ENCODE data around the gene RHBG. TPM values are rescaled to one million over a fixed set of nuclear protein-coding genes. Genes with fewer than 3 reads are reported as not detected.

The RHBG gene
- total and polyA plus RNA-seq, 2 donors (not counting 3 experiments of a cell fraction or from before 2014, with no cell fraction given), result not detected

DNA sequence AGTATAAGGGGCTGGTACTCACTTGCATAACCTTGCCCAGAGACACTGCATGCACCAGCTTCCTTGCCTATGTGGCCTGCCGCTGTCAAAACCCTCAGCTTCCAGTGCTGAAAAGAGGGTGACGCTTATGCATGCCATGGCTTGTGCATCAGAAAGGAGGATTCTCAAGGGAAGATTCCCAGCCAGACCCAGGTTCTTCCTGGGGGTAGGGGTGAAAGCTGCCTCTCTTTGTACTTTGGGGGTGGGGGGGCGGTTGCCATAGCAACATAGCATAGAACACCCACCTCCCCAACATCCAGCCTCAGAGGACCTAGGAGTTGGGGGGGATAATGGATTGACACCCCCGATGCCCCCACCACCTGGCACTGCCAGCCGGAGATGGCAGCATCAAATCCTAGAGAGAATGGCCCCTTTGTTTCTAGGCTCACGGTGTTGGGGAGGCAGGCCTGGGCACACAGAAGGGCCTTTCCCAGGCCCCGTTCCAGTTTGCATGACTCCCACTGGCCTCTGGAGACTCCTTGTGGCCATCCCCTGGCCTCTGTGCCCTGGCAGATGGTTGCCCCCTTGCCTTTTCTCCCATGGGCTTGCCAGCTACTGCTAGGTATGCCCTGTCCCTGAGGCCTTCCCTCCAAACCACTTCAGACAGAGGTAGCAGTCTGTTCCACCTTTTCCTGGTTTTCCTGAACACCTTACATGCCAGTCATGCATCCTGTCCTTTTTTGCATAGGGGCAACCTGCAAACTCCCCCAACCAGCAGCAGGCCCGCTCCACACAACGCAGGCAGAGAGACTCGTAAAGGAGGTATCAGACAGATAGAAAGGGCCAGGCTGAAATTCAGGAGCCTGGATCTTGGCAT, 44.6 kb downstream of the RHBG start:
- Histone ChIP-seq H3K4me2 (ENCODE audit: insufficient read depth, low read length) (no peak overlapping the region), H3K9ac (replicated peaks; ENCODE audit: extremely low read depth, insufficient read depth, low read length) (no peak overlapping the region), H3K79me2 (ENCODE audit: control insufficient read depth, insufficient read depth, low read length) (no peaks in the 10 kb centered on the region), H3K27me3 (ENCODE audit: control insufficient read depth in 2 of 2, insufficient read depth in 2 of 2, low read length in 2 of 2) (peaks cover 13 to 24% of the 10 kb centered on the region in 2 experiments), H3K9me3 (replicated peaks; ENCODE audit: control insufficient read depth, insufficient read depth, low read length) (no peaks in the 10 kb centered on the region), H3K9me1 (replicated peaks; ENCODE audit: control insufficient read depth, extremely low read depth, insufficient read depth, low read length) (no peaks in the 10 kb centered on the region), H2AFZ (ENCODE audit: low read depth, low read length) (no peak overlapping the region), H3K4me3 (replicated peaks in 1 of 3; ENCODE audit: insufficient read depth in 1 of 3, low read depth in 1 of 3, low read length in 3 of 3) (no peak overlapping the region), H4K20me1 (replicated peaks; ENCODE audit: control insufficient read depth, extremely low read depth, insufficient read depth, low read length) (no peaks in the 10 kb centered on the region), H3K36me3 (ENCODE audit: control insufficient read depth in 2 of 2, extremely low read depth in 1 of 2, insufficient read depth in 2 of 2, low read length in 2 of 2) (no peaks in the 10 kb centered on the region), H3K27ac (ENCODE audit: insufficient read depth, low read depth, low read length) (no peak overlapping the region), H3K4me1 (ENCODE audit: control insufficient read depth, extremely low read depth, insufficient read depth, low read length) (no peaks in the 10 kb centered on the region)
- ChIA-PET CTCF (interaction anchor here (8.9 kb wide), 1 partner anchor 29 kb away, joined by 78 read pairs; no protein-coding TSS in a partner anchor), POLR2A (no interaction called here)
- FAIRE-seq (no peak), DNase-seq (ENCODE audit: low read depth, low spot score) (no peak)
- BruUV-seq (replicated peaks), result no TSS peak
- intact Hi-C loops (cut with micrococcal nuclease) (no loop called here), dilution Hi-C loops (cut with MboI; ENCODE audit: extremely low pct_ligation_motif_present, low sequenced_read_pairs) (no loop called here)
- TF ChIP-seq MYC (IDR thresholded peaks at IDR 0.05; ENCODE audit: low read depth, low read length), result no peak
- TF ChIP-seq POLR2AphosphoS5 (IDR thresholded peaks at IDR 0.05; ENCODE audit: insufficient read depth, low read depth, low read length), result no peak

DNA sequence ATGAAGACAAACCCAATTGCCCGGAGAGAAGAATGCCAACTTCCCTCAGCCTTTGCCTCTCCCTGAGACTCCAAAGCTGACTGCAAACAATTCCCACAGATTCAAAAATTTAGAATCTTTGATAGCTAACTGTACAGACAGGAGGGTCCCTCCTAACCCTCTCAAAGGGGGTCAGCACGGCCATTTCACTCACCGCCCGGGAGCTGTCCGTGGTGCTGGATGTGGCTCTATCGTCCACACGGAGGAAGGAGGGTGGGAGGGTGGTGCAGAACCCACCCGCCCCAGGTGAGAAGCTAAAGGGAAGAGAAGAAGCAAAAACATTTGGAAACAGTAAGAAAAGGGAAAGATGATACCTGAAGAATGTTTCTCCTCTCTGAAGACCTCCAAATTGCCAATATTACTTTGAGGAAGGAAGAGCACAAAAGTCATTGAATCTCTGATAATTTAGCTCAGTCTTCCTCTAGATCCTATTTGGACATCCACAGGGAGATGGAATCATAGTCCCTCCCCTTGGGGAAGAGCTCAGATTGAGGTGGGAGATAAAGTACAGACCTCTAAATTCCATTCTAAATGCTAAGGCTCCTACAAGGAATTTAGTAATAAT, 45.6 kb downstream of the RHBG start:
- dilution Hi-C loops (cut with MboI; ENCODE audit: extremely low pct_ligation_motif_present, low sequenced_read_pairs), result no loop called here
- H3K36me3 ChIP-seq (ENCODE audit: control insufficient read depth in 2 of 2, extremely low read depth in 1 of 2, insufficient read depth in 2 of 2, low read length in 2 of 2), result no peaks in the 10 kb centered on the region
- H3K79me2 ChIP-seq (ENCODE audit: control insufficient read depth, insufficient read depth, low read length), result no peaks in the 10 kb centered on the region
- TF ChIP-seq POLR2A (IDR thresholded peaks at IDR 0.05; ENCODE audit: low read depth, low read length), result no peak
- TF ChIP-seq JUN (IDR thresholded peaks at IDR 0.05; ENCODE audit: borderline replicate concordance, insufficient read depth, insufficient read length, low read depth), result no peak
- TF ChIP-seq, protein P1, sequence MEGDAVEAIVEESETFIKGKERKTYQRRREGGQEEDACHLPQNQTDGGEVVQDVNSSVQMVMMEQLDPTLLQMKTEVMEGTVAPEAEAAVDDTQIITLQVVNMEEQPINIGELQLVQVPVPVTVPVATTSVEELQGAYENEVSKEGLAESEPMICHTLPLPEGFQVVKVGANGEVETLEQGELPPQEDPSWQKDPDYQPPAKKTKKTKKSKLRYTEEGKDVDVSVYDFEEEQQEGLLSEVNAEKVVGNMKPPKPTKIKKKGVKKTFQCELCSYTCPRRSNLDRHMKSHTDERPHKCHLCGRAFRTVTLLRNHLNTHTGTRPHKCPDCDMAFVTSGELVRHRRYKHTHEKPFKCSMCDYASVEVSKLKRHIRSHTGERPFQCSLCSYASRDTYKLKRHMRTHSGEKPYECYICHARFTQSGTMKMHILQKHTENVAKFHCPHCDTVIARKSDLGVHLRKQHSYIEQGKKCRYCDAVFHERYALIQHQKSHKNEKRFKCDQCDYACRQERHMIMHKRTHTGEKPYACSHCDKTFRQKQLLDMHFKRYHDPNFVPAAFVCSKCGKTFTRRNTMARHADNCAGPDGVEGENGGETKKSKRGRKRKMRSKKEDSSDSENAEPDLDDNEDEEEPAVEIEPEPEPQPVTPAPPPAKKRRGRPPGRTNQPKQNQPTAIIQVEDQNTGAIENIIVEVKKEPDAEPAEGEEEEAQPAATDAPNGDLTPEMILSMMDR (IDR thresholded peaks at IDR 0.05; ENCODE audit: extremely low read depth in 1 of 2, insufficient read depth in 1 of 2, low read depth in 1 of 2, low read length in 2 of 2), result no peak
- TF ChIP-seq EZH2 (IDR thresholded peaks at IDR 0.05; ENCODE audit: borderline replicate concordance, low read depth, low read length, severe bottlenecking), result no peak
- no peak for DNase-seq (ENCODE audit: low read depth, low spot score)
- no peaks in the 10 kb centered on the region for H4K20me1 ChIP-seq (replicated peaks; ENCODE audit: control insufficient read depth, extremely low read depth, insufficient read depth, low read length)
- H3K9me1 ChIP-seq (replicated peaks; ENCODE audit: control insufficient read depth, extremely low read depth, insufficient read depth, low read length), result no peaks in the 10 kb centered on the region
- BruUV-seq (replicated peaks), result no TSS peak
- no peaks in the 10 kb centered on the region for H3K9me3 ChIP-seq (replicated peaks; ENCODE audit: control insufficient read depth, insufficient read depth, low read length)
- no peak for FAIRE-seq
- intact Hi-C loops (cut with micrococcal nuclease), result no loop called here
- peaks cover 22 to 32% of the 10 kb centered on the region in 2 experiments for H3K27me3 ChIP-seq (ENCODE audit: control insufficient read depth in 2 of 2, insufficient read depth in 2 of 2, low read length in 2 of 2)
- H2AFZ ChIP-seq (ENCODE audit: low read depth, low read length), result no peak overlapping the region
- ChIA-PET CTCF (interaction anchor here (0.8 to 8.9 kb wide), 4 partner anchors 27 to 43 kb away, joined by 3 to 78 read pairs (median 4); no protein-coding TSS in a partner anchor), POLR2A (no interaction called here)
- H3K9ac ChIP-seq (replicated peaks; ENCODE audit: extremely low read depth, insufficient read depth, low read length), result no peak overlapping the region
- no peak overlapping the region for H3K4me3 ChIP-seq (replicated peaks in 1 of 3; ENCODE audit: insufficient read depth in 1 of 3, low read depth in 1 of 3, low read length in 3 of 3)
- H3K4me2 ChIP-seq (ENCODE audit: insufficient read depth, low read length), result no peak overlapping the region
- H3K4me1 ChIP-seq (ENCODE audit: control insufficient read depth, extremely low read depth, insufficient read depth, low read length), result no peaks in the 10 kb centered on the region
- H3K27ac ChIP-seq (ENCODE audit: insufficient read depth, low read depth, low read length), result no peak overlapping the region

All from endothelial cell of umbilical vein (primary cell).